Duodenal mucosa (tissue), 2 donors: Measurements from ENCODE around the gene SAMD15.
"Not testable (repeated sequence)": the region's sequence is repeated elsewhere in the genome, so short reads cannot be mapped to it uniquely, and the experiment has no call there.

Experiments
- H3K27ac ChIP-seq: one replicate; pipeline ENCODE4 v1.7.0; 2013; ENCODE audit warnings: low read depth, low read length
- H3K27me3 ChIP-seq, 2 donors: one replicate each; pipeline ENCODE4 v1.7.0; 2013; ENCODE audit warnings: low read length in 2 of 2, control low read depth in 1 of 2; ENCODE audit not compliant: insufficient read depth in 2 of 2, control insufficient read depth in 1 of 2
- H3K36me3 ChIP-seq, 2 donors: one replicate each; pipeline ENCODE4 v1.7.0; 2013; ENCODE audit warnings: low read length in 2 of 2, control low read depth in 1 of 2; ENCODE audit not compliant: insufficient read depth in 2 of 2, control insufficient read depth in 1 of 2
- H3K4me1 ChIP-seq, 2 donors: one replicate each; pipeline ENCODE4 v1.7.0; 2013; ENCODE audit warnings: low read length in 2 of 2, control low read depth in 1 of 2; ENCODE audit not compliant: insufficient read depth in 2 of 2, control insufficient read depth in 1 of 2
- H3K4me3 ChIP-seq, 2 donors: one replicate each; pipeline ENCODE4 v1.7.0; 2013; ENCODE audit warnings: low read length in 2 of 2, low read depth in 1 of 2
- H3K9ac ChIP-seq, 2 donors: one replicate each; pipeline ENCODE4 v1.7.0; 2013; ENCODE audit warnings: low read length in 2 of 2, low read depth in 1 of 2
- H3K9me3 ChIP-seq, 2 donors: one replicate each; pipeline ENCODE4 v1.7.0; 2013; ENCODE audit warnings: low read length in 2 of 2, control low read depth in 1 of 2; ENCODE audit not compliant: control insufficient read depth in 1 of 2

The SAMD15 gene

DNA sequence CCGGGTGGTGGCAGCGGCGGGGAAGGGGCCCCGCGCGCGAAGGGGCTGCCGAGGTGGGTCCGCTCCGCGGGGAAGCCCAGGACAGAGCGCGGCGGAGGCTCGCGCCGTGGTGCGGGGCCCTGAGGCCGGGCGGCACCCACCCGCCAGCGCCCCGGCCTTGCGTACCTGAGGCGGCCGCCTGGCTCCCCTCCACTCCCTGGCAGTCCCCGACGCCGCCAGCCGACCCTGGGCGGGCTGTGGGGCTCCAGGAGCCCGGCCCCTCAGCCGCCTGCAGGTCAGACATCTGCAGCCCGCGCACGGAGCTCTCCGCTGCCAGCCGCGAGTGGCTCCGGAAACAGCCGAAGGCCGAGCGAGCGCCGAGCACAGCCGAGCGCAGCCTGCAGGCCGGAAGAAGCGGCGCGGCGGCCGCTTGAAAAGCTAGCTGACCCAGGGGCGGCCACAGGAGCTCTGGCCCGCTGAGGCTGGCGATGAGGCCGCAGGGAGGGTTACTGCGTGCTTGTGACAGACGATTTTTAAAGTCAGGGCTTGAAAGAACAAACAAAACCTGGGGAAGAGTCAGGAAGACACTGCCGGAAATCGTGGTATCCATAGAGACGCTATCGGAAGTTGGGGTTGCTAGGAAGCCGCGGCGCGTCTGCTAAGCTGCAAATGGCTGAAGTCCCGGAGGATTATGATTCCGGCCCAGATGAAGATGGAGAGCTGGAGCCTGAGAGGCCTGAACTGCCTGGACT is at the start of gene SAMD15, which contains the start of gene TMED8:
Gene SAMD15 (plus strand): TSS at position 609 of the 731 bp plus-strand sequence. CDS start 40 bp downstream, at position 649.
Gene TMED8 (minus strand): TSS at position 324 of the 731 bp plus-strand sequence. CDS start 41 bp downstream, at position 283.
- Histone ChIP-seq H3K9ac (peak within 1 kb of the TSS; percentile 73 to 80), H3K27me3 (no peaks in the 10 kb centered on the region), H3K4me3 (peak within 1 kb of the TSS; percentile 92 to 98), H3K4me1 (peaks cover 11 to 24% of the 10 kb centered on the region in 2 donors), H3K9me3 (no peaks in the 10 kb centered on the region), H3K36me3 (no peaks in the 10 kb centered on the region), H3K27ac (peak within 1 kb of the TSS; percentile 74)

DNA sequence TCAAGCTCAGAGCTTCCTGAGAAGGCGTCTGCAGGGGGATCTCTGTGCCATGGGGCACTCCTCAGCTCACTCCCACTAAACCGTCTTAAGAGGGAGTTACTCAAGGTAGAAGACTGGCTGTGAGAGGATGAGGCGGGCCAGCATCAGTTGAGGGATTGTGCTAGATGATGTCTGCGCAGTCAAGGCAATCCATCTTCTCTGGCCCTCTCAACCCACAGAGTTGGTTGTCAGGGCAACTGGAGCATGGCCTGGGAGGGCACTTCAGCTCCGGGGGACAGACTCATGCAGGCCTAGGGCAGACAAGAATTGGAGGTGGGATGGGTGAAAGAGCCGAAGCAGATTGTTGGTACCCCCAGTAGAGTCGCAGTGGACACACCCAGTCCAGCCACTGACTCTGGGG is 47.3 kb upstream of the SAMD15 start:
- H3K4me3 ChIP-seq = no peak overlapping the region
- H3K9ac ChIP-seq = no peak overlapping the region
- H3K36me3 ChIP-seq = no peaks in the 10 kb centered on the region

DNA sequence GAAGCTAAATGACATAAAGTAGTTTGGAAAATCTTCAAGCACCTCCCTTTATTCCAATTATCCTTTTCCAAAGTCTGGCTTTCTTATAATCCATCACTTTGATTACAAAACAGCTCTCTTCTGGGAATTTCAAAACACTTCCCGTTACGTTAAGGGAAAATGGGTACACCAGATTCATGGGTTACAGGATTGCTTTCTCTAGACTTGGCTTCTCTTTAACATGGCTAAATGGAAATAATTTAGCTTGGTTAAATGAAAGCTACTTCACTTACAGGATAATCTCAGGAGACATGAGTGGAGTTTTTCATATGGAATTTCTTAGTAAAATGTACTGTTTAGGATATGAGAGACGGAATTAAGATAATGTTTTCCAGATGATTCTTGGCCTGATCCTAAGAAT is 41.6 kb upstream of the SAMD15 start:
- Histone ChIP-seq H3K4me1 (no peaks in the 10 kb centered on the region), H3K27ac (no peak overlapping the region), H3K36me3 (peaks cover 0 to 10% of the 10 kb centered on the region in 2 donors), H3K27me3 (no peaks in the 10 kb centered on the region), H3K9ac (no peak overlapping the region), H3K4me3 (no peak overlapping the region), H3K9me3 (no peaks in the 10 kb centered on the region)

More for the DNA sequence above, 47.3 kb upstream of the SAMD15 start:
- Histone ChIP-seq H3K27me3 (no peaks in the 10 kb centered on the region), H3K4me1 (peaks cover 0 to 4% of the 10 kb centered on the region in 2 donors), H3K9me3 (no peaks in the 10 kb centered on the region), H3K27ac (no peak overlapping the region)

DNA sequence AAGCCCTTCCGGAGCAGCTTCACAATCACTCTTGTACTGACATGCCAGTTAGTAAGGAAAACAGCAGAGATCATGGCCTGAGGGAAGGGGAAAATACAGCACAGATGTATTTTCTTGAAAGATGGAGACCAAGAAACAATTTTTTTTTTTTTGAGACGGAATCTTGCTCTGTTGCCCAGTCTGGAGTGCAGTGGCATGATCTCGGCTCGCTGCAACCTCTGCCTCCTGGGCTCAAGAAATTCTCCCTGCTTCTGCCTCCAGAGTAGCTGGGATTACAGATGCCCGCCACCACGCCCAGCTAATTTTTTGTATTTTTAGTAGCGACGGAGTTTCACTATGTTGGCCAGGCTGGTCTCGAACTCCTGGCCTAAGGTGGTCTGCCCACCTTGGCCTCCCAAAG is 39.9 kb upstream of the SAMD15 start:
- not testable (repeated sequence) for H3K4me1 ChIP-seq, H3K4me3 ChIP-seq
- peaks cover 2 to 26% of the 10 kb centered on the region in 2 donors for H3K36me3 ChIP-seq

DNA sequence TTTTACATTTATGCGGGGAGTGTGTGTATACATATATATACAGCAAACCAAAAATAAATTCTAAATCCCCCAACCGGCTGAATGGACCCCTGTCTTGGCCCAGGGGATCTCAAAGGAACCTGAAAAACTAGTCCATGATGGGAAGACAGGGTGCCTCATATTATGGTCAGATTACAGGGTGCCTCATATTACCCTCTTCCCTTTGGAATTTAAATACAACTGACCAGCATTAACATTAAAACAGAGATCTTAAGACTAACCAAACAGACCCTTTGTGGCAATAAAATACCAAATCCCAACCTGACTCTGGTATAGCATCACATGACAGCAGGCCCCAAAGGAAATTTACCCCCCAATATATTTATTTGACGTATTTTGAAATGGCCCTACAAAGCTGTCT is 39.3 kb upstream of the SAMD15 start:
- Histone ChIP-seq H3K4me3 (no peak overlapping the region), H3K27me3 (no peaks in the 10 kb centered on the region), H3K27ac (no peak overlapping the region), H3K9me3 (no peaks in the 10 kb centered on the region), H3K4me1 (no peaks in the 10 kb centered on the region), H3K9ac (no peak overlapping the region), H3K36me3 (peaks cover 2 to 30% of the 10 kb centered on the region in 2 donors)

More for the DNA sequence above, 39.9 kb upstream of the SAMD15 start:
- not testable (repeated sequence) for H3K9ac ChIP-seq, H3K9me3 ChIP-seq, H3K27me3 ChIP-seq, H3K27ac ChIP-seq

DNA sequence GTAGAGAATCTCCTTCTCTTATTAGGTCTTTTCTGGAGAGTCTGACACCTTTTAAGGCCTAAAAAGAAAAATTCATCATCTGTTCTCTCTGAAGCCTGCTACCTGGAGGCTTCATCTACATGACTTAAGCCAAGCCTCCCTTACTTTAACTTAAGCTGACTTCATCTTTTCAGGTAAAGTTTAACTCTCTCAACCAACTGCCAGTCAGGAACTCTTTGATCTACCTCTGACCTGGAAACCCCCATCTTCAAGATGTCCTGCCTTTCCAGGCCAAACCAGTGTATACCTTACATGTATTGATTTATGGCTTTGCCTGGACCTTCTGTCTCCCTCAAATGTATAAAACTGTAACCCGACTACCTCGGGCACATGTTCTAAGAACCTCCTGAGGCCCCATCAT is 38.9 kb upstream of the SAMD15 start:
- peaks cover 2 to 34% of the 10 kb centered on the region in 2 donors for H3K36me3 ChIP-seq
- no peak overlapping the region for H3K9ac ChIP-seq
- H3K27ac ChIP-seq = no peak overlapping the region
- no peak overlapping the region for H3K4me3 ChIP-seq
- H3K4me1 ChIP-seq = no peaks in the 10 kb centered on the region
- no peaks in the 10 kb centered on the region for H3K9me3 ChIP-seq
- no peaks in the 10 kb centered on the region for H3K27me3 ChIP-seq

DNA sequence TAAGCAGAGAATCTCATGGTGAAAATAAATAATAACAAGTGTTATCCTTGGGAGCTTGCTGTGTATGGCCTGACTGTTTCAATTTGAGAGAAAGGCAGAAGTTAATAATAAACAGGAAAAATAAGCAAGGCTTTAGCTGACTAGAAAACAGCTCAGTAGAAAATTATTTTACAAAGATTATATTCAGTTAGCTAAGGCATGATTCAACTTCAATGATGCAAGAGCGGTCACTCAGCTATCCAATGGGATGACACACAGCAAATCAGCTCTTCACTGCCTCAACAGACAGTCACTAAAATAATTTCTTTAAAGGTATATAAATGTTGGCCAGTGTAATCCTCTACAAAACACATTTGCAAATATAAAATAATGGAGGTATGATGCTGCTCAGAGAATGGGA is 37.8 kb upstream of the SAMD15 start:
- Histone ChIP-seq H3K36me3 (peaks cover 2 to 36% of the 10 kb centered on the region in 2 donors), H3K4me3 (no peak overlapping the region), H3K4me1 (no peaks in the 10 kb centered on the region), H3K9ac (no peak overlapping the region), H3K27ac (no peak overlapping the region), H3K27me3 (no peaks in the 10 kb centered on the region), H3K9me3 (no peaks in the 10 kb centered on the region)

DNA sequence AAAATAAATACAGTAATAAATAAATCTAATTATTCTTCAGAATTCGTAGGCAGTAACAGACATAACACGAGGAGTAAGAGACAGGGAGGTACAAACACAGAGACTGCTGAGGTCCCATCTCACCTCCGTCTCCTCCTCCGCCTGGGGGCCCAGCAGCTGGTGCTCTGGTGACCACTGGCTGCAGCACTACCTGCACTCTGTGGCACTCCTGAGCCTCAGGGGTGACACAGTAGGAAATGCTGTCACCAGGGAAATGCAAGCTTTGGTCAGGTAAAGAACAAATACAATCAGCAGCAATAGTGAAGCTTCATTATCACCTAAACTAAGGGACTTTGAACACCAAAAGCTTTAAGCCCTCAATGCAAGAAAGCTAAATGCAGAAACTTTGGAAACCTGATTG is 36.8 kb upstream of the SAMD15 start:
- peaks cover 2 to 36% of the 10 kb centered on the region in 2 donors for H3K36me3 ChIP-seq
- H3K9ac ChIP-seq = no peak overlapping the region
- no peaks in the 10 kb centered on the region for H3K9me3 ChIP-seq

DNA sequence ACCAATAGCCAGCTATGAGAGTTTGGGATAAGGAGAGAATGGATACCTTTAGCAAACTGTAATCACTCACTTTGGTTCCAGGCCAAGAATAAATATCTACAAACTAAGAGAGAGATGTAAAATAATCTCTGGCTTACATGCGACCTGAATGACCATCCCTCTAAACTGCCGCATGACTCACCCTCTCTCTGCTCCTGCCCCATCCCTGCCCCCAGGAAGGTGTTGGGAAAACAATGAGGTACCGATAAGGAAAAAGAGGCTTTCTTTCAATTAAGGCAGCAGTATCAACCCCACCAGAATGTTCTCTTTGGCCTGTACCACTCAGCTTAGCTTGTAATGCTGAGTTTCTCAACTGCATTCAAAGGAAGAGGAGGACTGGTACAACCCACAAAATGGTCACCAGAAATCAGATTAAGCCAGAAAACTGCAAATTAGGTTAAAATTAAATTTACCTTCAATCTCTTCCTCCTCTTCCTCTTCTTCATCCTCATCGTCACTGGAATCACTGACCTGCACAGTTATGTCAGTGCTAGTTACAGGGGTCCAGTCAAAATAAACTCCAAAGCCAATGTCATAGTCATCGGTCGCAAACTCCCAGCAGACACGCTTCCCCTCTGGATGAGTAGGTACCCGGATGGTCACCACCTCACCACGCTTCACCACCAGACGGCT is 34.3 kb upstream of the SAMD15 start:
- H3K9ac ChIP-seq = no peak overlapping the region

More for the DNA sequence above, 36.8 kb upstream of the SAMD15 start:
- no peak overlapping the region for H3K27ac ChIP-seq
- no peak overlapping the region for H3K4me3 ChIP-seq
- no peaks in the 10 kb centered on the region for H3K27me3 ChIP-seq
- H3K4me1 ChIP-seq = no peaks in the 10 kb centered on the region

DNA sequence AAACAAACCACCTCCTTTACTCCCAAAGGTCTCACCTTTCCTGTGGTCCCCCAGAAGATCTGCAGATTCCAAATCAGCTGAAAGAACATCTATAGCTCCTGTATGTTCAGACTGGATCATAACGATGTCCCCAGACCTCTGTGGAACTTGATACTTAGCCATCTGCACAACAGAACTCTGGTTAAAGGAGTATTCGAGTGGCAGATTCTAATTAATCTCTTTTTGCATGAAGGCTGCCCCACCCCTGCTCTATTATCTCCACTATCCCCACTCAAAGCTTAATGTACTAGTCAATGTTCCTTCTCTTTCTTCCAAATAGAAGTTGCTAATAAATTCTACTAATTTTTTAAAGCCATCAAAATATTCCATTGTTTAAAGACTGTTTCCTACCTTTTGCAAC is 33.5 kb upstream of the SAMD15 start:
- Histone ChIP-seq H3K9ac (no peak overlapping the region), H3K36me3 (peaks cover 6 to 40% of the 10 kb centered on the region in 2 donors), H3K27me3 (no peaks in the 10 kb centered on the region), H3K4me3 (no peak overlapping the region), H3K27ac (no peak overlapping the region), H3K9me3 (no peaks in the 10 kb centered on the region), H3K4me1 (no peaks in the 10 kb centered on the region)

More for the DNA sequence above, 34.3 kb upstream of the SAMD15 start:
- peaks cover 6 to 40% of the 10 kb centered on the region in 2 donors for H3K36me3 ChIP-seq
- no peaks in the 10 kb centered on the region for H3K4me1 ChIP-seq
- no peaks in the 10 kb centered on the region for H3K9me3 ChIP-seq
- no peak overlapping the region for H3K27ac ChIP-seq
- H3K27me3 ChIP-seq = no peaks in the 10 kb centered on the region
- H3K4me3 ChIP-seq = no peak overlapping the region
